ENCODE data around the gene TBC1D22A. TPM values are rescaled to one million over a fixed set of nuclear protein-coding genes. Genes with fewer than 3 reads are reported as not detected.

Gene TBC1D22A
- total and polyA plus RNA-seq, 2 experiments from 2014 or later, result 9.6 to 13.3 TPM

DNA sequence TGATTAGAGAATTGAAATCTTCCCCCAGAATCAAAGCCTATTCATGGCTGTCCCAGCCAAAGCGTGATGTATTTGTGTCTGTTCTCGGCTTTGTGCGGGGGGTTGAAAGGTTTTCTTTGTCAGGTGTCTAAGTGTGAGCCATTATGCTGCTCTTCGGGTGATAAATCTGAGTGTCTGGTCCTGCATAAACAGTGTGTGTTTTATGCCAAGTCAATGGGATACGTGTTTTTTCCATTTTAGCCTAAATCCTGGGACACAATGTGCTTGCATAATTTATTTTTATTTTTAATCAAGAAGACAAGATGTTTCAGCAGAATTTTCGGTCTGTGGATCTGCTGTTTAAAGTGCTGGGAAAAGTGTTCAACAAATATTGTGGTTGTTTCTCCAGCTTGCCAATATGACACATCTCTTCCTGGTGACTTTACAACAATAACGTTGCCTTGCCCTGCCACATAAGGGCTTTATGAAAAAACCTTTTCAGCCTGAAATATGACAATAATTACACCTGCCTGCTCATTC lies 267.8 kb downstream of the TBC1D22A start:
- Histone ChIP-seq H3K27me3 (ENCODE audit: insufficient read depth) (no peaks in the 10 kb centered on the region), H3K4me1 (ENCODE audit: insufficient read depth) (peaks cover 17% of the 10 kb centered on the region), H3K36me3 (ENCODE audit: insufficient read depth) (no peaks in the 10 kb centered on the region), H2AFZ (no peak overlapping the region), H3F3A (replicated peaks; ENCODE audit: low read depth) (no peaks in the 10 kb centered on the region), H3K9me2 (ENCODE audit: insufficient read depth) (no peaks in the 10 kb centered on the region), H3K27ac (ENCODE audit: low read depth) (no peak overlapping the region), H3K4me2 (no peak overlapping the region), H3K4me3 (no peak overlapping the region), H4K20me1 (replicated peaks; ENCODE audit: insufficient read depth) (0 out of 2 replicates have a peak, but pooled peaks cover 4% of the 10 kb centered on the region), H3K79me2 (replicated peaks; ENCODE audit: insufficient read depth) (peaks cover 3% of the 10 kb centered on the region; the same call in 1 of the 2 replicates)
- H3K27me3 Mint-ChIP-seq (ENCODE audit: insufficient read depth, low read depth, poor library complexity), result peaks cover 10% of the 10 kb centered on the region
- peaks cover 44% of the 10 kb centered on the region for H3K4me1 Mint-ChIP-seq
- DNase-seq (ENCODE audit: low spot score) (no peak), ATAC-seq (no peak)
- H3K4me3 Mint-ChIP-seq, result no peak overlapping the region
- H3K9me3 Mint-ChIP-seq, result no peaks in the 10 kb centered on the region
- no peaks in the 10 kb centered on the region for H3K36me3 Mint-ChIP-seq (ENCODE audit: low read depth)
- no peak for TF ChIP-seq NANOG (IDR thresholded peaks at IDR 0.05; ENCODE audit: borderline replicate concordance)
- no peak overlapping the region for H3K27ac Mint-ChIP-seq

DNA sequence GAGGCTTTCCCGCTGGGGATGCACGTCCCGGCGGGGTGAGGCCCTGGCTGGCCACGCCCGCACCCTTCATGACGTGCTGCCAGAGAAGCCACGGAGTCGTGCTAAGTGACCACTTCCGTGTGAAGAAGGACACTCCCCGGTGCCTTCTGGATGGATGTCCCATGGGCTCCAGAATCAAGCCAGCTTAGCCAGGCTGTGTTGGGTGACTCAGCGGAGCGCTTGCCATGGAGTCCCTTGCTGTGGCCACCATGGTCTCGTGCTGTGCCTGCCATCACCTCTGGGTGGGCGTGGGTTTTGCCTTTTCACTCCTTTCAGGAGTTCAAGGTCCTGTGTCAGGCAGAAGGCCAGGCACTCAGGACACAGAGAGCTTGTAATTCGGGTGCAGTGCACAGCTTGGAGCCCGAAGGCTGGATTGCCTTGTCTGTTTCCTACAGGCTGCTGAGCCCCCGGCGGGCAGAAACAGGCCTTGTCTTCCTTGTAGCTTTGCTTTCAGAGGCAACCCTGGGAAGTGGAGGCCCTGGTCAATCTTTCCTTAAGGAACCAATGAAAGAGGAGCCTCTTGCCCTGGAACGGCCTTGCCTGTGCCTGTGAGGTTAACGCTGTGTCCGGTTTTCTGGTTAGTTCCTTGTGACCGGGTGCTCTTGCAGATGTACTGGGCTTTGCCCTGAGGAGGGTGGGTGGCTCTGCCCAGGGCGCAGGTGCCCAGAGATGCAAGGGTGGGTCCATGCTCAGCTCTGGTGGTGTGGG lies 268.6 kb downstream of the TBC1D22A start:
- Mint-ChIP-seq H3K4me3 (no peak overlapping the region), H3K27ac (no peak overlapping the region), H3K27me3 (ENCODE audit: insufficient read depth, low read depth, poor library complexity) (peaks cover 10% of the 10 kb centered on the region), H3K36me3 (ENCODE audit: low read depth) (no peaks in the 10 kb centered on the region), H3K4me1 (peaks cover 40% of the 10 kb centered on the region), H3K9me3 (no peaks in the 10 kb centered on the region)
- Histone ChIP-seq H3F3A (replicated peaks; ENCODE audit: low read depth) (no peaks in the 10 kb centered on the region), H3K4me3 (no peak overlapping the region), H3K36me3 (ENCODE audit: insufficient read depth) (no peaks in the 10 kb centered on the region), H3K4me2 (no peak overlapping the region), H3K4me1 (ENCODE audit: insufficient read depth) (peaks cover 17% of the 10 kb centered on the region), H2AFZ (no peak overlapping the region), H3K9me2 (ENCODE audit: insufficient read depth) (no peaks in the 10 kb centered on the region), H3K79me2 (replicated peaks; ENCODE audit: insufficient read depth) (peaks cover 3% of the 10 kb centered on the region; the same call in 1 of the 2 replicates), H3K27me3 (ENCODE audit: insufficient read depth) (no peaks in the 10 kb centered on the region), H3K27ac (ENCODE audit: low read depth) (no peak overlapping the region), H4K20me1 (replicated peaks; ENCODE audit: insufficient read depth) (0 out of 2 replicates have a peak, but pooled peaks cover 4% of the 10 kb centered on the region)
- DNase-seq (ENCODE audit: low spot score) (no peak), ATAC-seq (no peak)
- TF ChIP-seq CREB1 (CRISPR knock-in tag; IDR thresholded peaks at IDR 0.05; ENCODE audit: low read depth), result no peak
- no peak for TF ChIP-seq NANOG (IDR thresholded peaks at IDR 0.05; ENCODE audit: borderline replicate concordance)
- no peak for TF ChIP-seq STAT1 (IDR thresholded peaks at IDR 0.05; ENCODE audit: unreplicated experiment)
- TF ChIP-seq JUNB (IDR thresholded peaks at IDR 0.05; ENCODE audit: unreplicated experiment), result no peak
- no peak for TF ChIP-seq EZH2phosphoT487 (IDR thresholded peaks at IDR 0.05; ENCODE audit: unreplicated experiment)
- no peak for TF ChIP-seq ZNF331 (CRISPR knock-in tag; IDR thresholded peaks at IDR 0.05; ENCODE audit: low read depth)
- TF ChIP-seq, protein P1, sequence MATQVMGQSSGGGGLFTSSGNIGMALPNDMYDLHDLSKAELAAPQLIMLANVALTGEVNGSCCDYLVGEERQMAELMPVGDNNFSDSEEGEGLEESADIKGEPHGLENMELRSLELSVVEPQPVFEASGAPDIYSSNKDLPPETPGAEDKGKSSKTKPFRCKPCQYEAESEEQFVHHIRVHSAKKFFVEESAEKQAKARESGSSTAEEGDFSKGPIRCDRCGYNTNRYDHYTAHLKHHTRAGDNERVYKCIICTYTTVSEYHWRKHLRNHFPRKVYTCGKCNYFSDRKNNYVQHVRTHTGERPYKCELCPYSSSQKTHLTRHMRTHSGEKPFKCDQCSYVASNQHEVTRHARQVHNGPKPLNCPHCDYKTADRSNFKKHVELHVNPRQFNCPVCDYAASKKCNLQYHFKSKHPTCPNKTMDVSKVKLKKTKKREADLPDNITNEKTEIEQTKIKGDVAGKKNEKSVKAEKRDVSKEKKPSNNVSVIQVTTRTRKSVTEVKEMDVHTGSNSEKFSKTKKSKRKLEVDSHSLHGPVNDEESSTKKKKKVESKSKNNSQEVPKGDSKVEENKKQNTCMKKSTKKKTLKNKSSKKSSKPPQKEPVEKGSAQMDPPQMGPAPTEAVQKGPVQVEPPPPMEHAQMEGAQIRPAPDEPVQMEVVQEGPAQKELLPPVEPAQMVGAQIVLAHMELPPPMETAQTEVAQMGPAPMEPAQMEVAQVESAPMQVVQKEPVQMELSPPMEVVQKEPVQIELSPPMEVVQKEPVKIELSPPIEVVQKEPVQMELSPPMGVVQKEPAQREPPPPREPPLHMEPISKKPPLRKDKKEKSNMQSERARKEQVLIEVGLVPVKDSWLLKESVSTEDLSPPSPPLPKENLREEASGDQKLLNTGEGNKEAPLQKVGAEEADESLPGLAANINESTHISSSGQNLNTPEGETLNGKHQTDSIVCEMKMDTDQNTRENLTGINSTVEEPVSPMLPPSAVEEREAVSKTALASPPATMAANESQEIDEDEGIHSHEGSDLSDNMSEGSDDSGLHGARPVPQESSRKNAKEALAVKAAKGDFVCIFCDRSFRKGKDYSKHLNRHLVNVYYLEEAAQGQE (IDR thresholded peaks at IDR 0.05; ENCODE audit: unreplicated experiment), result no peak
- TF ChIP-seq, protein P2, sequence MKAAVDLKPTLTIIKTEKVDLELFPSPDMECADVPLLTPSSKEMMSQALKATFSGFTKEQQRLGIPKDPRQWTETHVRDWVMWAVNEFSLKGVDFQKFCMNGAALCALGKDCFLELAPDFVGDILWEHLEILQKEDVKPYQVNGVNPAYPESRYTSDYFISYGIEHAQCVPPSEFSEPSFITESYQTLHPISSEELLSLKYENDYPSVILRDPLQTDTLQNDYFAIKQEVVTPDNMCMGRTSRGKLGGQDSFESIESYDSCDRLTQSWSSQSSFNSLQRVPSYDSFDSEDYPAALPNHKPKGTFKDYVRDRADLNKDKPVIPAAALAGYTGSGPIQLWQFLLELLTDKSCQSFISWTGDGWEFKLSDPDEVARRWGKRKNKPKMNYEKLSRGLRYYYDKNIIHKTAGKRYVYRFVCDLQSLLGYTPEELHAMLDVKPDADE (IDR thresholded peaks at IDR 0.05), result no peak
- no peak for TF ChIP-seq EZH2 (IDR thresholded peaks at IDR 0.05; ENCODE audit: low read depth, unreplicated experiment)
- TF ChIP-seq, protein P3, sequence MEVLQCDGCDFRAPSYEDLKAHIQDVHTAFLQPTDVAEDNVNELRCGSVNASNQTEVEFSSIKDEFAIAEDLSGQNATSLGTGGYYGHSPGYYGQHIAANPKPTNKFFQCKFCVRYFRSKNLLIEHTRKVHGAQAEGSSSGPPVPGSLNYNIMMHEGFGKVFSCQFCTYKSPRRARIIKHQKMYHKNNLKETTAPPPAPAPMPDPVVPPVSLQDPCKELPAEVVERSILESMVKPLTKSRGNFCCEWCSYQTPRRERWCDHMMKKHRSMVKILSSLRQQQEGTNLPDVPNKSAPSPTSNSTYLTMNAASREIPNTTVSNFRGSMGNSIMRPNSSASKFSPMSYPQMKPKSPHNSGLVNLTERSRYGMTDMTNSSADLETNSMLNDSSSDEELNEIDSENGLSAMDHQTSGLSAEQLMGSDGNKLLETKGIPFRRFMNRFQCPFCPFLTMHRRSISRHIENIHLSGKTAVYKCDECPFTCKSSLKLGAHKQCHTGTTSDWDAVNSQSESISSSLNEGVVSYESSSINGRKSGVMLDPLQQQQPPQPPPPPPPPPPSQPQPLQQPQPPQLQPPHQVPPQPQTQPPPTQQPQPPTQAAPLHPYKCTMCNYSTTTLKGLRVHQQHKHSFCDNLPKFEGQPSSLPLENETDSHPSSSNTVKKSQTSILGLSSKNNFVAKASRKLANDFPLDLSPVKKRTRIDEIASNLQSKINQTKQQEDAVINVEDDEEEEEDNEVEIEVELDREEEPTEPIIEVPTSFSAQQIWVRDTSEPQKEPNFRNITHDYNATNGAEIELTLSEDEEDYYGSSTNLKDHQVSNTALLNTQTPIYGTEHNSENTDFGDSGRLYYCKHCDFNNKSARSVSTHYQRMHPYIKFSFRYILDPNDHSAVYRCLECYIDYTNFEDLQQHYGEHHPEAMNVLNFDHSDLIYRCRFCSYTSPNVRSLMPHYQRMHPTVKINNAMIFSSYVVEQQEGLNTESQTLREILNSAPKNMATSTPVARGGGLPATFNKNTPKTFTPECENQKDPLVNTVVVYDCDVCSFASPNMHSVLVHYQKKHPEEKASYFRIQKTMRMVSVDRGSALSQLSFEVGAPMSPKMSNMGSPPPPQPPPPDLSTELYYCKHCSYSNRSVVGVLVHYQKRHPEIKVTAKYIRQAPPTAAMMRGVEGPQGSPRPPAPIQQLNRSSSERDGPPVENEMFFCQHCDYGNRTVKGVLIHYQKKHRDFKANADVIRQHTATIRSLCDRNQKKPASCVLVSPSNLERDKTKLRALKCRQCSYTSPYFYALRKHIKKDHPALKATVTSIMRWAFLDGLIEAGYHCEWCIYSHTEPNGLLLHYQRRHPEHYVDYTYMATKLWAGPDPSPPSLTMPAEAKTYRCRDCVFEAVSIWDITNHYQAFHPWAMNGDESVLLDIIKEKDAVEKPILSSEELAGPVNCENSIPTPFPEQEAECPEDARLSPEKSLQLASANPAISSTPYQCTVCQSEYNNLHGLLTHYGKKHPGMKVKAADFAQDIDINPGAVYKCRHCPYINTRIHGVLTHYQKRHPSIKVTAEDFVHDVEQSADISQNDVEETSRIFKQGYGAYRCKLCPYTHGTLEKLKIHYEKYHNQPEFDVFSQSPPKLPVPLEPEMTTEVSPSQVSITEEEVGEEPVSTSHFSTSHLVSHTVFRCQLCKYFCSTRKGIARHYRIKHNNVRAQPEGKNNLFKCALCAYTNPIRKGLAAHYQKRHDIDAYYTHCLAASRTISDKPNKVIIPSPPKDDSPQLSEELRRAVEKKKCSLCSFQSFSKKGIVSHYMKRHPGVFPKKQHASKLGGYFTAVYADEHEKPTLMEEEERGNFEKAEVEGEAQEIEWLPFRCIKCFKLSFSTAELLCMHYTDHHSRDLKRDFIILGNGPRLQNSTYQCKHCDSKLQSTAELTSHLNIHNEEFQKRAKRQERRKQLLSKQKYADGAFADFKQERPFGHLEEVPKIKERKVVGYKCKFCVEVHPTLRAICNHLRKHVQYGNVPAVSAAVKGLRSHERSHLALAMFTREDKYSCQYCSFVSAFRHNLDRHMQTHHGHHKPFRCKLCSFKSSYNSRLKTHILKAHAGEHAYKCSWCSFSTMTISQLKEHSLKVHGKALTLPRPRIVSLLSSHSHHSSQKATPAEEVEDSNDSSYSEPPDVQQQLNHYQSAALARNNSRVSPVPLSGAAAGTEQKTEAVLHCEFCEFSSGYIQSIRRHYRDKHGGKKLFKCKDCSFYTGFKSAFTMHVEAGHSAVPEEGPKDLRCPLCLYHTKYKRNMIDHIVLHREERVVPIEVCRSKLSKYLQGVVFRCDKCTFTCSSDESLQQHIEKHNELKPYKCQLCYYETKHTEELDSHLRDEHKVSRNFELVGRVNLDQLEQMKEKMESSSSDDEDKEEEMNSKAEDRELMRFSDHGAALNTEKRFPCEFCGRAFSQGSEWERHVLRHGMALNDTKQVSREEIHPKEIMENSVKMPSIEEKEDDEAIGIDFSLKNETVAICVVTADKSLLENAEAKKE (CRISPR knock-in tag; IDR thresholded peaks at IDR 0.05), result no peak
